Immature natural killer cell (primary cell): ENCODE measurements around the gene GFOD1. TPM values are rescaled to one million over a fixed set of nuclear protein-coding genes. Genes with fewer than 3 reads are reported as not detected.
A peak's percentile ranks its signal among the peaks of the same experiment; 100 is the strongest.
"Not testable (repeated sequence)": the region's sequence is repeated elsewhere in the genome, so short reads cannot be mapped to it uniquely, and the experiment has no call there.

Experiments used
- DNase-seq, 3 donors: peaks; one replicate each; pipeline ENCODE4 v3.0.0; 2022; ENCODE audit warnings: mixed read lengths in 1 of 3
- H3K27ac Mint-ChIP-seq, 6 donors: one replicate each; pipeline ENCODE4 v1.8.0; 2020; ENCODE audit warnings: mixed read lengths in 6 of 6, mild to moderate bottlenecking in 5 of 6, inconsistent platforms in 4 of 6, moderate library complexity in 3 of 6
- H3K27me3 Mint-ChIP-seq, 3 donors: one replicate each; pipeline ENCODE4 v1.8.0; 2020 to 2021; ENCODE audit warnings: low read depth in 3 of 3, mild to moderate bottlenecking in 3 of 3, mixed read lengths in 3 of 3, moderate library complexity in 3 of 3, inconsistent platforms in 1 of 3
- H3K36me3 Mint-ChIP-seq, 3 donors: one replicate each; pipeline ENCODE4 v1.8.0; 2020; ENCODE audit warnings: mixed read lengths in 3 of 3, inconsistent platforms in 2 of 3, mild to moderate bottlenecking in 2 of 3
- H3K4me1 Mint-ChIP-seq, 2 donors: one replicate each; pipeline ENCODE4 v1.8.0; 2020; ENCODE audit warnings: inconsistent platforms in 2 of 2, mild to moderate bottlenecking in 2 of 2, mixed read lengths in 2 of 2, moderate library complexity in 1 of 2
- H3K4me3 Mint-ChIP-seq, 5 donors: one replicate each; pipeline ENCODE4 v1.8.0; 2020; ENCODE audit warnings: mild to moderate bottlenecking in 5 of 5, mixed read lengths in 5 of 5, inconsistent platforms in 3 of 5, moderate library complexity in 3 of 5
- H3K9me3 Mint-ChIP-seq, 6 donors: one replicate each; pipeline ENCODE4 v1.8.0; 2020; ENCODE audit warnings: mild to moderate bottlenecking in 6 of 6, mixed read lengths in 6 of 6, inconsistent platforms in 4 of 6, moderate library complexity in 3 of 6
- polyA plus RNA-seq, 3 donors: library from polyadenylated mRNA; unstranded; fragments of 300-500 nt; fragmentation: Illumina TruSeq; gene quantifications; one replicate each; pipeline ENCODE4 v1.2.3, GENCODE V29; 2021

Gene GFOD1
- polyA plus RNA-seq, 3 donors from 2014 or later = 22.5 to 68.8 (median 49.3) TPM

DNA sequence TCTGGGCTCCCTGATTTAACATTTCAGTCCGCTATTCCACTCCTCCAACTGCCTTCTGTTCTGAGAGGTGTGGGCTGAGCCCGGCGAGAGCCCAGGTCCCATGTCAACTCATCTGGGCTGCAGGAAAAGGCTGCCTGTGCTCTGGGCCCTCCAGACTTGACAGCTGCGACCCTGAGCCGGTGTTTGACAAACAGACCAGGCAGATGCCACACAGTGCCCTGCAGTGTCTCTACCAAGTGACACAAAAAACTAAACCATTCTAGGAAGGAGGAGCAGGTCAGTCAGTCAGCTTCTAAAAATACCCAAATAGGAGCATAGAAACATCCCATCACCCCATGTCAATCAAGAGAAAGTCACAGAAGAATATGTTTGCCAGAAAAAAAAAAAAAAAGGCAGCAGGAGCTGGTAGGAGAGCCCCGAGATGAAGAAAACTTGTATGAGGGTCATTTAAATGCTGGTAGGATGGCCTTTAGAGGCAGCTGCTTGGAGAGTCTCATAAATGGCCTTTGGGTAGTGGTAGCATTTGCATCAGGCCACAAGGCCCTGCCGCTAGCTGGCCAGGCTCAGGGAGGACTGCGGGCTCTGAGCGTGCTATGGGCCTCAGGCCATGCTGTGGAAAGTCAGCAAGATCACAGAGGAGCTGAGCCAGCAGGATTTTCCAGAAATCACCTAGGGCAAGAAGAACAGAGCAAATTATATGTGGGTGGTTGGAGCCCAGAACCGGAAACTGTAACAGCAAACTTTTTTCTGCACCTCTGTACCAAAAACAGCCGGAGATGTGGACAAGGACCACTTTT lies 36.6 kb upstream of the GFOD1 start:
- Mint-ChIP-seq H3K27ac (peak overlapping the region in 1 of 6 donors; percentile 63), H3K4me3 (no peak overlapping the region), H3K4me1 (peaks cover 17 to 24% of the 10 kb centered on the region in 2 donors), H3K9me3 (no peaks in the 10 kb centered on the region), H3K27me3 (peaks cover 2 to 7% (median 4%) of the 10 kb centered on the region in 3 donors), H3K36me3 (no peaks in the 10 kb centered on the region)
- DNase-seq = no peak

DNA sequence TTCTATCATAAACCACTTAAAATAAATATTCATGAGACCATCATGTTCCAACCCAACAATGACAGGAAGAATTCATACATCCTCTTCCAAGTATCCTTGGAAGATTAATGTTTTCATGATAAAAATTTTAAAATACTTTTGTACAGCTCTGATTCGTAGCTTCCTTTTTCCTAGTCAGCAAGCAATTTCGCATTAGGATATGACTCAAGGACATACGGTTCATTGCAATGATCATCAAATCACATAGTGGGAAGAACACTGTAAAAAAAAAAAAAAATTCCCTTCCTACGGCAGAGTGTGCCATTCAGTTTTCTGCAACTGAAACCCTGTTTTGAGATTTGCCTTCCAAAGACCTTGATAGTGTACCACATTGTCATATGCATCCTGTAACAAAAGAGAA lies 35.3 kb upstream of the GFOD1 start:
- Mint-ChIP-seq H3K4me1 (peaks cover 15 to 16% of the 10 kb centered on the region in 2 donors), H3K27me3 (peaks cover 0 to 7% (median 4%) of the 10 kb centered on the region in 3 donors), H3K36me3 (no peaks in the 10 kb centered on the region), H3K27ac (no peak overlapping the region), H3K4me3 (no peak overlapping the region), H3K9me3 (no peaks in the 10 kb centered on the region)
- no peak for DNase-seq

DNA sequence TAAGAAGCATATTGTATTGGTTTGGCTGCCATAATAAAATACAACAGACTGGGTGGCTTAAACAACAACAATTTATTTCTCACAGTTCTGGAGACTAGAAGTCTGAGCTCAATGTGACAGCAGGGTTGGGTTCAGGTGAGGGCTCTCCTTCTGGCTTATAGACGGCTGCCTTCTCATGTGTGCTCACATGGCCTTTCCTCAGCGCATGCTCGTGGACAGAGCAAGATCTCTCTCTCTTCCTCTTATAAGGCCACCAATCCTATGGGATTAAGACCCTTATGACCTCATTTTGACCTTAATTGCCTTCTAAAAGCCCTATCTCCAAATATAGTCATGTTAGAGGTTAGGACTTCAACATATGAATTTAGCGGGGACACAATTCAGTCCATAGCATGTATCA lies 32.4 kb upstream of the GFOD1 start:
- DNase-seq = no peak
- Mint-ChIP-seq H3K4me3 (no peak overlapping the region), H3K27ac (no peak overlapping the region), H3K36me3 (no peaks in the 10 kb centered on the region), H3K9me3 (no peaks in the 10 kb centered on the region), H3K27me3 (peaks cover 4 to 8% (median 4%) of the 10 kb centered on the region in 3 donors), H3K4me1 (no peaks in the 10 kb centered on the region)

DNA sequence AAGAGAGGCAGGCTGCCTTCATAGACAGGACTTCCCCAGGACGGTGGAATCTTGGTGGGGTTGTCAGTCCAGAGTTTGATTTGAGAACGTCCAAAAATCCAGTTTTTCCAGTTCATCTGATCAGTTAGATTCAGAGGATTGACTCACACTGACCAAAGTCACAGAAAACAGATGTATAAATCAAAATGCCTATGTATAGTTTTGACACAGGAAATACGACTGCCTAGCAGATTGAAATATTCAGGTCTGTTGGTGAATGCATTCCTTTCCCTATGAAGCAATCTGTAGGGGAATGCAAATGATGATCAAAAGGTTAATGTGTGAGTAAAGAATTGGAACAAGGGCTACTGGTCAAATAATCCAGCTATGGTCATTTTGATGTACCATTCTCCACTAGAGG lies 29.7 kb upstream of the GFOD1 start:
- H3K9me3 Mint-ChIP-seq = no peaks in the 10 kb centered on the region
- no peak overlapping the region for H3K27ac Mint-ChIP-seq
- no peak for DNase-seq
- no peak overlapping the region for H3K4me3 Mint-ChIP-seq
- H3K27me3 Mint-ChIP-seq = peaks cover 4% of the 10 kb centered on the region in 3 donors
- H3K36me3 Mint-ChIP-seq = no peaks in the 10 kb centered on the region
- H3K4me1 Mint-ChIP-seq = no peaks in the 10 kb centered on the region

DNA sequence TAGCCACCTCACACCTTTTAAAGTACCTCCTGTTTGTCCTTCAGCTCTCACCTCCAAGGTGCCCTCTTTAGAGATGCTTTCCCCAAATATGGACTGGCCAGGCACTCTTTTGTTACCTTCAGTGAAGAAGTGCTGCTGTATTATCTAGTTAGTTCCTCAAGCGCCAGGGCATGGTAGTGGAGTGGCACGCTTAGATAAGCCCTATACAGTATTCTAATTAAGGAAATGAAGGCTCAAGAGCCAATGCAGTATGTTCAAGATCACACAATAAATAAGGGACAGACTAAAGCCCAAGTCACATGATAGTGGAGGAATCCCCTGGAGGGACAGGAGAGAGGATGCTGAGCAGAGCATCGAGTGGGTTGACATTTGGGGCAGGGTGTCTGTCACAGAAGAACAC lies 28.5 kb upstream of the GFOD1 start:
- no peaks in the 10 kb centered on the region for H3K36me3 Mint-ChIP-seq
- no peak overlapping the region for H3K4me3 Mint-ChIP-seq
- peaks cover 4% of the 10 kb centered on the region in 3 donors for H3K27me3 Mint-ChIP-seq
- no peak for DNase-seq
- no peaks in the 10 kb centered on the region for H3K9me3 Mint-ChIP-seq
- H3K4me1 Mint-ChIP-seq = no peaks in the 10 kb centered on the region
- H3K27ac Mint-ChIP-seq = peak overlapping the region in 1 of 6 donors; percentile 47

DNA sequence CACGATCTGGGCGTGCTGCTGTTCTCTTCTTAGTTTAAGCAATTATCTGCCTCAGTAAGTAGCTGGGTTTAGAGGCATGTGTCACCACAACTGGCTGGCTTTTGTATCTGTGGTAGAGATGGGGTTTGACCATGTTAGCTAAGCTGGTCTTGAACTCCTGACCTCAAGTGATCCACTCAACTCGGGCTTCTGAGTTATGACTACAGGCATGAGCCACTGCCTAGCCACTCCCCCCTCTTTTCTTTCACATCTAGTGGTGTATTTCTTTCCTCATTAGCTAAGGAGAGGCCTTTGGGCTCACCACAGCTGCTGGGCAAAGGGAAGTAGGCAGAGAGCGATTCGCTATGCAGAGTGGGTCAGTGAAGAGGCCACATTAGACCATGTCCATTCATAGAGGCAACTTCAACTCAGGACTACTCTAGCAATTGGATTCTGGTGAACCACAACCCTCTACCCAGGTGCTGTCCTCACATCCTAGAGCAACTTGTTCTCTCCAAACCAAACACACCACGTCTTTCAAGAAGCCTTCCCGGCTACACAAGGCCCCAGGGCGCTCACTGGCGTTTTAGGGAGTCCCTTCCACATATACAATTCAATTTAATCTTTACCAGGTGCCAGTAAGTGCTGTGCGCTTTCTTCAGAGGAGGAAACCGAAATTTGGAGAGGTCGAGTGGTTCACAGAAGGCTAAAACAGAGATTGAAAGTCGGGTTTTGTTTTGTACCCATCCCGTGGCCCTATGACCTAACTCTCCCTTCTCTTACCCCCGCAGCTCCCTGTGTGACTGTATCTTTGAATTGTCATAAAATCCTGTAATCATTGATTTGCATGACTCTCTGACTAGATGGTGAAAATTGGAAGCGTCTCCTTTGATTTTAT lies 26.5 kb upstream of the GFOD1 start:
- H3K36me3 Mint-ChIP-seq = peaks cover 0 to 3% (median 0%) of the 10 kb centered on the region in 3 donors
- H3K4me3 Mint-ChIP-seq = no peak overlapping the region
- H3K27me3 Mint-ChIP-seq = peaks cover 1 to 4% (median 4%) of the 10 kb centered on the region in 3 donors
- peak overlapping the region in 1 of 6 donors; percentile 1 for H3K27ac Mint-ChIP-seq
- no peak for DNase-seq
- H3K4me1 Mint-ChIP-seq = no peaks in the 10 kb centered on the region
- H3K9me3 Mint-ChIP-seq = no peaks in the 10 kb centered on the region

DNA sequence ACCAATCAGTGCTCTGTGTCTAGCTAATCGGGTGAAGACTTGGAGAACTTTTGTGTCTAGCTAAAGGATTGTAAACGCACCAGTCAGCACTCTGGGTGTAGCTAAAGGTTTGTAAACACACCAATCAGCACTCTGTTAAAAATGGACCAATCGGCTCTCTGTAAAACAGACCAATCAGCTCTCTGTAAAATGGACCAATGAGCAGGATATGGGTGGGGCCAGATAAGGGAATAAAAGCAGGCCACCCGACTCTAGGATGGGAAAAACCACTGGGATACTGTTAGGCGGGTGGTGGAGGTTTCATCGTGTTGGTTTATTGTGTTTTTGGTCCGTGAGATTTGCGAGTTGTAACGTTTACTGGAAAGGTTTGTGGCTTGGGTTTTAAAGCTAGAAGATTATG lies 25.5 kb upstream of the GFOD1 start:
- Mint-ChIP-seq H3K9me3 (no peaks in the 10 kb centered on the region), H3K4me1 (no peaks in the 10 kb centered on the region), H3K27ac (no peak overlapping the region)

DNA sequence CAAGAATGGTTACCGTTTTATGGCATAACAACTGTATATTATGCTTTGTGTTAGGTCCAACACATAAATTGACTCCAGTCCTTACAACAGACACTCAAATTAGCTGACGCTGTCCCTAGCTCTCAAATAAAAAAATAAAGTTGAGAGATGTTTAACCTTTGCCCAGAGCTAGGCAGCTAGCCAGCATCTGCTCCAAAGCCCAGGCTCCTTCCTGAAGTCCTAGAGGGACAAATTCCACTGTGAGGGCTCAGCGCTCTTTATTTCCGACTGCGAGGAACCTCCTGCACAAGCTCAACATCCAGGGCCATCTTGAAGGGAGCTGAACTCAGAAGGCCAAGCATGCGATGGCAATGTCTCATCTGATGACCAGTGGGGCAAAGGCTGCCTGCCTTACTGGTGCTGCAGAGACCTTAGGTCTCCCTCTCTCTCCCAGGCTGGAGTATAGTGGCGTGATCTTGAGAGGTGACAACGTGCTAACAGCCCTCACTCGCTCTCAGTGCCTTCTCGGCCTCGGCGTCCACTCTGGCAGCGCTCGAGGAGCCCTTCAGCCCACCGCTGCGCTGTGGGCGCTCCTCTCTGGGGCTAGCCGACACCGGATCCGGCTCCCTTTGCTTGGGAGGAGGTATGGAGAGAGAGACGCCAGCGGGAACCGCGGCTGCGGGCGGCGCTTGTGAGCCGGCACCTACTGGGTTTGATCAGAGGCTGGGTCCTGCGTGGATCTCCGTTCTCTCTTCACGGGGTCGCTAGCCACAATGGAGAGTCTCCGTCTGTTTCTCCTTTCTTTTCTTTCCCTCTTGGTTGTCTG lies 24.7 kb upstream of the GFOD1 start:
- H3K4me3 Mint-ChIP-seq = no peak overlapping the region
- H3K27ac Mint-ChIP-seq = peak overlapping the region in 1 of 6 donors; percentile 50
- peaks cover 0 to 3% (median 0%) of the 10 kb centered on the region in 3 donors for H3K36me3 Mint-ChIP-seq
- no peaks in the 10 kb centered on the region for H3K4me1 Mint-ChIP-seq
- no peaks in the 10 kb centered on the region for H3K9me3 Mint-ChIP-seq
- peaks cover 3 to 4% (median 4%) of the 10 kb centered on the region in 3 donors for H3K27me3 Mint-ChIP-seq
- DNase-seq = no peak

More for the DNA sequence above, 25.5 kb upstream of the GFOD1 start:
- H3K4me3 Mint-ChIP-seq = no peak overlapping the region
- no peak for DNase-seq
- H3K36me3 Mint-ChIP-seq = peaks cover 0 to 3% (median 0%) of the 10 kb centered on the region in 3 donors
- peaks cover 3 to 4% (median 4%) of the 10 kb centered on the region in 3 donors for H3K27me3 Mint-ChIP-seq

DNA sequence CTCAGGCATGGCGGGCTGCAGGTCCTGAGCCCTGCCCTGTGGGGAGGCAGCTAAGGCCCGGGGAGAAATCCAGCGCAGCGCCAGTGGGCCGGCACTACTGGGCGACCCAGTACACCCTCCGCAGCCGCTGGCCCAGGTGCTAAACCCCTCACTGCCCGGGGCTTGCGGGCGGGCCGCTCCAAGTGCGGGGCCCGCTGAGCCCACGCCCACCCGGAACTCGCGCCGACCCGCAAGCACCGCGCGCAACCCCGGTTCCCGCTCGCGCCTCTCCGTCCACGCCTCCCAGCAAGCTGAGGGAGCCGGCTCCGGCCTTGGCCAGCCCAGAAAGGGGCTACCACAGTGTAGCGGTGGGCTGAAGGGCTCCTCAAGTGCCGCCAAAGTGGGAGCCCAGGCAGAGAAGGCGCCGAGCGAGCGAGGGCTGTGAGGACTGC lies 23.8 kb upstream of the GFOD1 start:
- H3K4me3 Mint-ChIP-seq, DNase-seq, H3K27ac Mint-ChIP-seq, H3K27me3 Mint-ChIP-seq, H3K4me1 Mint-ChIP-seq, H3K36me3 Mint-ChIP-seq, H3K9me3 Mint-ChIP-seq: not testable (repeated sequence)

DNA sequence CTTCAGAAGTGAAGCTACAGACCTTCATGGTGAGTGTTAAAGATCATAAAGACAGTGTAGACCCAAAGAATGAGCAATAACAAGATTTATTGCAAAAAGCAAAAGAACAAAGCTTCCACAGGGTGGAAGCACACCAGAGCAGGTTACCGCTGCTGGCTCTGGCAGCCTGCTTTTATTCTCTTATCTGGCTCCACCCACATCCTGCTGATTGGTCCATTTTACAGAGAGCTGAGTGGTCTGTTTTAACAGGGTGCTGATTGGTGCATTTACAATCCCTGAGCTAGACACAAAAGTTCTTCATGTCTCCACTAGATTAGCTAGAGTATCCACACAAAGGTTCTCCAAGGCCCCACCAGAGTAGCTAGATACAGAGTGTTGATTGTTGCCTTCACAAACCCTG lies 23.0 kb upstream of the GFOD1 start:
- DNase-seq, H3K4me3 Mint-ChIP-seq, H3K36me3 Mint-ChIP-seq, H3K4me1 Mint-ChIP-seq, H3K9me3 Mint-ChIP-seq, H3K27me3 Mint-ChIP-seq: not testable (repeated sequence)
- H3K27ac Mint-ChIP-seq = peak overlapping the region in 1 of 6 donors; percentile 44

DNA sequence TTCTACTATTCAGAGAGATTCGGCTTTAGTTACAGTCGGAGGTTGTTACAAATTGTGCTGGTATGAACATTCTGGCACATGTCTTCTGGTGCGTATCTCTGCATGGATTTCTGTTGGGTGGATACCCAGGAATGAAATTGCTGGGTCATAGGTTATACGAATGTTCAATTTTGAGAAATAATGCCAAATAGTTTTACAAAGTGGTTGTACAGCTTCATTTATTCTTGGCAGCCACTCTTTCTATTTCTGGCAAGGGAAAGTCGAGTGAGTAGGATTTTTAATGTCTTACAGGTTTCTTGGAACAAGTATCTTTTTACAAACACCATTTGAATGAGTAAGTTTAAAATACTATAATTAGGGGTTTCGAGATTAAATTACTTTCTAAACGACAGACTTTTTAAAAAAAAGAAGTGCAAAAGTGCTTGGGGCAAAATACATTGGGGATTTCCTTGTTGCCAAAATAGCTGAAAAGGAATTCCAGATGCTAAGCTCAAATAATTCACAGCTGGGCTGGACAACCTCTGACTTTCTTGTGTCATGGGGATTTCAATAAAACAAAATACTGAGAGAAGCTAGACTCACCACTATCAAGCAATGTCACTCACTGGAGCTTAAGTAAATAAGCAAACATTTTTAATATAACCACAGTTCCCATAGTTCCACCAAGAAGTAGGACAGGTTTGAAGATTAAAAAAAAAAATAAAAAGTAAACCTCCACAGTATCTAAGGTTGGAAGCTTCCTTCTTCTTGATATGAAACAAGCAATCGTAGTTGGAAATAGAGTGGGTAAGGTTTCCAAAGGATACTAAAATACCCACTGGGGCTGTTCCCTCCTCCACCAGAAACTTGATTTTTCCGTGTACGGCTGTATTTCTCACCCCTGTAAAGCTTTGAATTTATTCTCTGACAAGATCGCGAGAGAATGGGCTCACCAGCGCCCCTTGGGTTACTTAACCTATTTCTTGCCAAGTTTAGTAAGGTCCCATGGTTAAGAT lies 21.6 kb upstream of the GFOD1 start:
- no peak for DNase-seq
- peaks cover 2 to 5% (median 5%) of the 10 kb centered on the region in 3 donors for H3K27me3 Mint-ChIP-seq
- H3K36me3 Mint-ChIP-seq = peaks cover 0 to 3% (median 0%) of the 10 kb centered on the region in 3 donors
- no peak overlapping the region for H3K27ac Mint-ChIP-seq
- no peaks in the 10 kb centered on the region for H3K9me3 Mint-ChIP-seq
- H3K4me1 Mint-ChIP-seq = no peaks in the 10 kb centered on the region
- no peak overlapping the region for H3K4me3 Mint-ChIP-seq

DNA sequence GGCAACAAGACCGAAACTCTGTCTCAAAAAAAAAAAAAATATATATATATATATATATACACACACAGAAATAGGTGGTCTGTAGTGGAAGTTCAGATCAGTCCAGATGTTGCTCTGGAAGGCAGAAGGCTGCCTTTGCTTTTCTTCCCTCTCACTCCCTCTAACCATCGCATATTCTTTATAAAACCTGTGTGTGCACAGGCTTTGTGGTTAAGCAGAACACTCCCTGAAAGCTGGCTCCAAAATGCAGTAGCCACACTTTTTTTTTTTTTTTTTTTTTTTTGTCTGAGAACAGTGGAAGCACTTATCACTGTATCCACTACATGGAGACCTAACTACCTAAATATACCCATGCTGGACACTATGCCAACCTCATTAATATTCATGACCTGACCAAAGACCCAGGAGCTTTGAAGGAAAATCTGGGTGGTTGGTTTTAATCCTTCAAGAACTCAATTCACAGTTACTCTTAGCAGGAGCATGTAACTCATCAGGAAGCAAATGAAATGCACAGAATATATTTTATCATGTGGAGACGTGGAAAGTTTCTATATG lies 20.0 kb upstream of the GFOD1 start:
- Mint-ChIP-seq H3K9me3 (peaks cover 0 to 2% (median 0%) of the 10 kb centered on the region in 6 donors), H3K36me3 (peaks cover 0 to 3% (median 0%) of the 10 kb centered on the region in 3 donors), H3K4me1 (no peaks in the 10 kb centered on the region), H3K27me3 (peaks cover 2 to 5% (median 5%) of the 10 kb centered on the region in 3 donors), H3K4me3 (no peak overlapping the region), H3K27ac (no peak overlapping the region)
- DNase-seq = no peak
